Lower leg skin (tissue), 3 donors: ENCODE data around the gene NOTCH3.

Source experiments
- POLR2A ChIP-seq, 2 donors: fragments of 450-650 bp; IDR thresholded peaks; one replicate each; pipeline ENCODE4 v1.6.1; 2016 to 2017; ENCODE audit warnings: antibody characterized with exemption in 2 of 2, mild to moderate bottlenecking in 1 of 2, moderate library complexity in 1 of 2
- TF ChIP-seq, protein P1 (sequence below), 3 donors: fragments of 450-650 bp; IDR thresholded peaks; one replicate each; pipeline ENCODE4 v1.5.1; 2016; ENCODE audit warnings: antibody characterized with exemption in 3 of 3, mild to moderate bottlenecking in 3 of 3, moderate library complexity in 2 of 3

DNA sequence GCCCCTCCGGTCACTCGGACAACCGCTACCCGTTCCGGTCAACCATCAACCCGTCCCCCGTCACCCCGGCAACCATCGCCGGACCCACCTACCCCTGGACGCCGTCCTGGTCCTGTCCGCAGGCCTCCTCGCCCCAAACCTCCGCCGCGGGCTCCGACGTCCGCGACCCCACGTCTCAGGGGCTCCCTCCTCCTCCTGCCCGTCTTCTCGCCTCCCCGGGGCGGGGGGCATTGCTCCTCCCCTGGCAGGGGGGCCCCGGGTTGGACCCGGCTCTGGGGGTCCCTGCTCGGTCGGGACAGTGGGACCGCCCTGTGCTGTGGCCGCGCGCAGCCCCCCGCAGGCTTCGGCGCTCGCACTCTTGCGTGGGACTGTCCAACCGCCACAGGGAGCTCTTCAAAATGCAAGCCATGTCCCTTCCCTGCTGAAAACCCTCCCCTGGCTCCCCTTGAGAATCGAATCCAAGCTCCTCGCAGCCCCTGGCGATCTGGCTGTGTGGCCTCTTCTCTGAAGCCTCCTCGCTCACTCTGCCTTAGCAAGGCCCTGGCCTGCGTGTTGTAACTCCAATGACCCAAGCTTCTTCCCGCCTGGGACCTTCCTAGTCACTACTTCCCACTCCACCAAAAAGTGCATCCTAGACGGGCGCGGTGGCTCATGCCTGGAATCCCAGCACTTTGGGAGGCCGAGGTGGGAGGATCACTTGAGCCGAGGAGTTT, 23.0 kb upstream of the NOTCH3 start:
- TF ChIP-seq, protein P1, sequence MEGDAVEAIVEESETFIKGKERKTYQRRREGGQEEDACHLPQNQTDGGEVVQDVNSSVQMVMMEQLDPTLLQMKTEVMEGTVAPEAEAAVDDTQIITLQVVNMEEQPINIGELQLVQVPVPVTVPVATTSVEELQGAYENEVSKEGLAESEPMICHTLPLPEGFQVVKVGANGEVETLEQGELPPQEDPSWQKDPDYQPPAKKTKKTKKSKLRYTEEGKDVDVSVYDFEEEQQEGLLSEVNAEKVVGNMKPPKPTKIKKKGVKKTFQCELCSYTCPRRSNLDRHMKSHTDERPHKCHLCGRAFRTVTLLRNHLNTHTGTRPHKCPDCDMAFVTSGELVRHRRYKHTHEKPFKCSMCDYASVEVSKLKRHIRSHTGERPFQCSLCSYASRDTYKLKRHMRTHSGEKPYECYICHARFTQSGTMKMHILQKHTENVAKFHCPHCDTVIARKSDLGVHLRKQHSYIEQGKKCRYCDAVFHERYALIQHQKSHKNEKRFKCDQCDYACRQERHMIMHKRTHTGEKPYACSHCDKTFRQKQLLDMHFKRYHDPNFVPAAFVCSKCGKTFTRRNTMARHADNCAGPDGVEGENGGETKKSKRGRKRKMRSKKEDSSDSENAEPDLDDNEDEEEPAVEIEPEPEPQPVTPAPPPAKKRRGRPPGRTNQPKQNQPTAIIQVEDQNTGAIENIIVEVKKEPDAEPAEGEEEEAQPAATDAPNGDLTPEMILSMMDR (IDR thresholded peaks at IDR 0.05), result no peak
- TF ChIP-seq POLR2A (IDR thresholded peaks at IDR 0.05), result no peak
